GM23338 (cell line): ENCODE measurements around the gene RBMXL2. TPM values are rescaled to one million over a fixed set of nuclear protein-coding genes. Genes with fewer than 3 reads are reported as not detected.

Source experiments
- ATAC-seq: fragments of 200-7000 bp; cut with Tn5 transposase; 3 replicates; pipeline ENCODE4 v1.9.1; 2020
- DNase-seq: peaks from one replicate; pipeline ENCODE4 v3.0.0-alpha.2; 2015; ENCODE audit warnings: low spot score
- H2AFZ ChIP-seq: fragments of 200-600 bp; sonication (generic); 2 replicates; pipeline ENCODE4 v1.8.0; 2016; ENCODE audit warnings: antibody characterized with exemption, mild to moderate bottlenecking, moderate library complexity
- H3F3A ChIP-seq: fragments of 200-600 bp; sonication (generic); replicated peaks from 2 replicates; pipeline ENCODE4 v1.8.0; 2017; ENCODE audit warnings: antibody characterized with exemption, mixed run types, low read depth
- H3K27ac ChIP-seq: fragments of 200-600 bp; sonication (generic); 2 replicates; pipeline ENCODE4 v1.6.1; 2016; ENCODE audit warnings: low read depth
- H3K27me3 ChIP-seq: fragments of 200-600 bp; sonication (generic); 2 replicates; pipeline ENCODE4 v1.8.0; 2016; ENCODE audit warnings: mild to moderate bottlenecking, mixed run types, moderate library complexity; ENCODE audit not compliant: insufficient read depth
- H3K36me3 ChIP-seq: fragments of 200-600 bp; sonication (generic); 2 replicates; pipeline ENCODE4 v1.8.0; 2016; ENCODE audit warnings: mild to moderate bottlenecking; ENCODE audit not compliant: insufficient read depth
- H3K4me1 ChIP-seq: fragments of 200-600 bp; sonication (generic); 2 replicates; pipeline ENCODE4 v1.8.0; 2016; ENCODE audit warnings: mild to moderate bottlenecking, moderate library complexity; ENCODE audit not compliant: insufficient read depth
- H3K4me2 ChIP-seq: fragments of 200-600 bp; sonication (generic); 2 replicates; pipeline ENCODE4 v1.7.1; 2017; ENCODE audit warnings: mixed run types
- H3K4me3 ChIP-seq: fragments of 200-600 bp; sonication (generic); 2 replicates; pipeline ENCODE4 v1.6.1; 2016; ENCODE audit warnings: mixed run types
- H3K79me2 ChIP-seq: fragments of 200-600 bp; sonication (generic); replicated peaks from 2 replicates; pipeline ENCODE4 v1.8.0; 2017; ENCODE audit warnings: mild to moderate bottlenecking; ENCODE audit not compliant: insufficient read depth
- H3K9me2 ChIP-seq: fragments of 200-600 bp; sonication (generic); 2 replicates; pipeline ENCODE4 v1.8.0; 2017; ENCODE audit not compliant: insufficient read depth
- H4K20me1 ChIP-seq: fragments of 200-600 bp; sonication (generic); replicated peaks from 2 replicates; pipeline ENCODE4 v1.8.0; 2017; ENCODE audit warnings: mild to moderate bottlenecking; ENCODE audit not compliant: insufficient read depth
- H3K27ac Mint-ChIP-seq: 2 replicates; pipeline ENCODE4 v1.8.0; 2020; ENCODE audit warnings: inconsistent platforms, mild to moderate bottlenecking, moderate library complexity, mixed read lengths
- H3K27me3 Mint-ChIP-seq: 3 replicates; pipeline ENCODE4 v1.8.0; 2022; ENCODE audit warnings: low read depth, mild to moderate bottlenecking, moderate library complexity, mixed read lengths, inconsistent platforms; ENCODE audit not compliant: insufficient read depth, poor library complexity
- H3K36me3 Mint-ChIP-seq: 3 replicates; pipeline ENCODE4 v1.8.0; 2021; ENCODE audit warnings: low read depth, mild to moderate bottlenecking, inconsistent platforms, moderate library complexity, mixed read lengths
- H3K4me1 Mint-ChIP-seq: 3 replicates; pipeline ENCODE4 v1.8.0; 2020; ENCODE audit warnings: mild to moderate bottlenecking, inconsistent platforms, mixed read lengths
- H3K4me3 Mint-ChIP-seq: 3 replicates; pipeline ENCODE4 v1.8.0; 2021; ENCODE audit warnings: moderate library complexity, mild to moderate bottlenecking, inconsistent platforms, mixed read lengths
- H3K9me3 Mint-ChIP-seq: 3 replicates; pipeline ENCODE4 v1.8.0; 2020; ENCODE audit warnings: moderate library complexity, mild to moderate bottlenecking, inconsistent platforms, mixed read lengths
- CREB1 ChIP-seq: fragments of 250-450 bp; sonication (Bioruptor Pico); IDR thresholded peaks from 2 replicates; pipeline ENCODE4 v1.5.0; 2020; ENCODE audit warnings: low read depth, mild to moderate bottlenecking, moderate library complexity
- CTCF ChIP-seq, 2 experiments: fragments of 200-600 bp in 1 of 2; sonication (generic) in 1 of 2; conservative IDR thresholded peaks; 2 replicates each; pipeline versions ENCODE4 v1.5.1 to v1.6.1; 2016 to 2017; ENCODE audit warnings: antibody characterized with exemption in 2 of 2, low read depth in 2 of 2, mild to moderate bottlenecking in 2 of 2, moderate library complexity in 1 of 2
- EZH2 ChIP-seq: fragments of 200-600 bp; sonication (generic); IDR thresholded peaks from one replicate; pipeline ENCODE4 v1.8.0; 2017; ENCODE audit warnings: antibody characterized with exemption, mild to moderate bottlenecking, low read depth; ENCODE audit not compliant: unreplicated experiment
- EZH2phosphoT487 ChIP-seq: fragments of 200-600 bp; sonication (generic); IDR thresholded peaks from one replicate; pipeline ENCODE4 v1.8.1; 2018; ENCODE audit warnings: antibody characterized with exemption; ENCODE audit not compliant: unreplicated experiment
- JUNB ChIP-seq: IDR thresholded peaks from one replicate; pipeline ENCODE4 v1.6.1; 2016; ENCODE audit warnings: antibody characterized with exemption; ENCODE audit not compliant: unreplicated experiment
- NANOG ChIP-seq: IDR thresholded peaks from 2 replicates; pipeline ENCODE4 v1.6.1; 2016; ENCODE audit warnings: antibody characterized with exemption, borderline replicate concordance
- POLR2AphosphoS5 ChIP-seq: IDR thresholded peaks from 2 replicates; pipeline ENCODE4 v1.6.1; 2016; ENCODE audit warnings: antibody characterized with exemption, low read depth
- STAT1 ChIP-seq: IDR thresholded peaks from one replicate; pipeline ENCODE4 v1.6.1; 2016; ENCODE audit warnings: antibody characterized with exemption; ENCODE audit not compliant: unreplicated experiment
- ZNF114 ChIP-seq: fragments of 250-450 bp; sonication (Bioruptor Pico); IDR thresholded peaks from 2 replicates; pipeline ENCODE4 v1.5.0; 2020; ENCODE audit warnings: mild to moderate bottlenecking, moderate library complexity
- ZNF331 ChIP-seq: fragments of 250-450 bp; sonication (Bioruptor Pico); IDR thresholded peaks from 2 replicates; pipeline ENCODE4 v1.5.0; 2020; ENCODE audit warnings: low read depth, mild to moderate bottlenecking, moderate library complexity
- ZNF462 ChIP-seq: fragments of 250-450 bp; sonication (Bioruptor Pico); IDR thresholded peaks from 2 replicates; pipeline ENCODE4 v1.5.0; 2020; ENCODE audit warnings: mild to moderate bottlenecking, moderate library complexity
- polyA plus RNA-seq: library from polyadenylated mRNA; unstranded; fragments of >200 nt; fragmentation: Nextera tagmentation; extraction: Ambion mirVana; gene quantifications from 2 replicates; pipeline ENCODE4 v1.2.1, GENCODE V29; 2016
- total RNA-seq: library from RNA; depleted of rRNA; stranded (reverse); fragments of >200 nt; shearing (Covaris generic); gene quantifications from 2 replicates; pipeline ENCODE4 v1.2.3, GENCODE V29; 2014
- TF ChIP-seq, protein P1 (sequence below): IDR thresholded peaks from one replicate; pipeline ENCODE4 v1.6.1; 2018; ENCODE audit warnings: antibody characterized with exemption; ENCODE audit not compliant: unreplicated experiment
- TF ChIP-seq, protein P2 (sequence below): IDR thresholded peaks from 2 replicates; pipeline ENCODE4 v1.6.1; 2016; ENCODE audit warnings: antibody characterized with exemption

Gene RBMXL2
- total and polyA plus RNA-seq, 2 experiments from 2014 or later: 0.17 TPM; not detected in 1

DNA sequence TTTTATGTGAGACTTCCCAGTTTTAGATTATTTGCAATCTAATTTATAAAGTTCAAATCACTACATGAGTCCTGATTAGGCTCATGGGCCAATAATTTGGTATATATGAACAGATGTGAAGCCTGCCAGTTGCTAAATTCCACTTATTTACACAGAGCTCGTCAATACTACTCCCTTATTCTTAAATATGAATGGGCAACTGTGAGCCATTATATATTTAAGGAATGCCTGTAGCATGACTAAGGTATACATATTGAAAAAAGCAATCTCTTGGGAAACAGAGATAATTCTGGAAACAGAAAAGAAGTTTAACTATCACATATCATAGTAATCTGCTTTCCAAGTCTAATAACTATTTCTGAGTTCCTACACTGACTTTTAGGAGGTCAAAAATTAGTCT, 27.0 kb downstream of the RBMXL2 start (continued):
- TF ChIP-seq ZNF331 (CRISPR knock-in tag) (no peak), NANOG (no peak)

GRCh38 chr11:7116370-7116769, 27.6 kb downstream of the RBMXL2 start:
- H3K4me3 Mint-ChIP-seq: no peak overlapping the region
- Histone ChIP-seq H3K4me3 (no peak overlapping the region), H3K79me2 (no peaks in the 10 kb centered on the region), H3K4me2 (no peak overlapping the region), H4K20me1 (no peaks in the 10 kb centered on the region), H3K9me2 (no peaks in the 10 kb centered on the region), H3K4me1 (no peaks in the 10 kb centered on the region), H3K36me3 (no peaks in the 10 kb centered on the region), H3K27ac (no peak overlapping the region), H3K27me3 (no peaks in the 10 kb centered on the region), H3F3A (no peaks in the 10 kb centered on the region), H2AFZ (no peak overlapping the region)
- ATAC-seq (no peak), DNase-seq (no peak)
- no peak overlapping the region for H3K27ac Mint-ChIP-seq
- TF ChIP-seq JUNB (no peak), ZNF114 (CRISPR knock-in tag) (no peak), EZH2 (no peak), STAT1 (no peak), NANOG (no peak), ZNF331 (CRISPR knock-in tag) (no peak), EZH2phosphoT487 (no peak), CREB1 (CRISPR knock-in tag) (no peak), ZNF462 (CRISPR knock-in tag) (no peak), CTCF (conservative IDR thresholded peaks at IDR 0.05; ENCODE audit: low read depth in 2 of 2) (no peak), POLR2AphosphoS5 (no peak)
- TF ChIP-seq, protein P1, sequence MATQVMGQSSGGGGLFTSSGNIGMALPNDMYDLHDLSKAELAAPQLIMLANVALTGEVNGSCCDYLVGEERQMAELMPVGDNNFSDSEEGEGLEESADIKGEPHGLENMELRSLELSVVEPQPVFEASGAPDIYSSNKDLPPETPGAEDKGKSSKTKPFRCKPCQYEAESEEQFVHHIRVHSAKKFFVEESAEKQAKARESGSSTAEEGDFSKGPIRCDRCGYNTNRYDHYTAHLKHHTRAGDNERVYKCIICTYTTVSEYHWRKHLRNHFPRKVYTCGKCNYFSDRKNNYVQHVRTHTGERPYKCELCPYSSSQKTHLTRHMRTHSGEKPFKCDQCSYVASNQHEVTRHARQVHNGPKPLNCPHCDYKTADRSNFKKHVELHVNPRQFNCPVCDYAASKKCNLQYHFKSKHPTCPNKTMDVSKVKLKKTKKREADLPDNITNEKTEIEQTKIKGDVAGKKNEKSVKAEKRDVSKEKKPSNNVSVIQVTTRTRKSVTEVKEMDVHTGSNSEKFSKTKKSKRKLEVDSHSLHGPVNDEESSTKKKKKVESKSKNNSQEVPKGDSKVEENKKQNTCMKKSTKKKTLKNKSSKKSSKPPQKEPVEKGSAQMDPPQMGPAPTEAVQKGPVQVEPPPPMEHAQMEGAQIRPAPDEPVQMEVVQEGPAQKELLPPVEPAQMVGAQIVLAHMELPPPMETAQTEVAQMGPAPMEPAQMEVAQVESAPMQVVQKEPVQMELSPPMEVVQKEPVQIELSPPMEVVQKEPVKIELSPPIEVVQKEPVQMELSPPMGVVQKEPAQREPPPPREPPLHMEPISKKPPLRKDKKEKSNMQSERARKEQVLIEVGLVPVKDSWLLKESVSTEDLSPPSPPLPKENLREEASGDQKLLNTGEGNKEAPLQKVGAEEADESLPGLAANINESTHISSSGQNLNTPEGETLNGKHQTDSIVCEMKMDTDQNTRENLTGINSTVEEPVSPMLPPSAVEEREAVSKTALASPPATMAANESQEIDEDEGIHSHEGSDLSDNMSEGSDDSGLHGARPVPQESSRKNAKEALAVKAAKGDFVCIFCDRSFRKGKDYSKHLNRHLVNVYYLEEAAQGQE: no peak
- TF ChIP-seq, protein P2, sequence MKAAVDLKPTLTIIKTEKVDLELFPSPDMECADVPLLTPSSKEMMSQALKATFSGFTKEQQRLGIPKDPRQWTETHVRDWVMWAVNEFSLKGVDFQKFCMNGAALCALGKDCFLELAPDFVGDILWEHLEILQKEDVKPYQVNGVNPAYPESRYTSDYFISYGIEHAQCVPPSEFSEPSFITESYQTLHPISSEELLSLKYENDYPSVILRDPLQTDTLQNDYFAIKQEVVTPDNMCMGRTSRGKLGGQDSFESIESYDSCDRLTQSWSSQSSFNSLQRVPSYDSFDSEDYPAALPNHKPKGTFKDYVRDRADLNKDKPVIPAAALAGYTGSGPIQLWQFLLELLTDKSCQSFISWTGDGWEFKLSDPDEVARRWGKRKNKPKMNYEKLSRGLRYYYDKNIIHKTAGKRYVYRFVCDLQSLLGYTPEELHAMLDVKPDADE: no peak
- H3K36me3 Mint-ChIP-seq: no peaks in the 10 kb centered on the region
- no peaks in the 10 kb centered on the region for H3K4me1 Mint-ChIP-seq
- H3K27me3 Mint-ChIP-seq: no peaks in the 10 kb centered on the region
- no peaks in the 10 kb centered on the region for H3K9me3 Mint-ChIP-seq
